ENCODE data around the gene UGT1A8.

The UGT1A8 gene

GRCh38 chr2:233799087-233799665 is 181.7 kb downstream of the UGT1A8 start:
- no peak for DNase-seq (ENCODE audit: extremely low read depth, insufficient read length)
- no peaks in the 10 kb centered on the region for H3K36me3 ChIP-seq (ENCODE audit: control insufficient read depth, insufficient read depth, low read length)
- TF ChIP-seq CTCF (IDR thresholded peaks at IDR 0.05; ENCODE audit: insufficient read depth, low read length, poor library complexity, severe bottlenecking): no peak
- no peaks in the 10 kb centered on the region; the same call in 1 of the 2 replicates for H3K27me3 ChIP-seq (replicated peaks; ENCODE audit: control insufficient read depth, insufficient read depth, low read length)
- no peak overlapping the region for H3K4me3 ChIP-seq (replicated peaks; ENCODE audit: low read depth, low read length)

GRCh38 chr2:233799716-233800115 is 182.3 kb downstream of the UGT1A8 start:
- Histone ChIP-seq H3K27me3 (replicated peaks; ENCODE audit: control insufficient read depth, insufficient read depth, low read length) (no peaks in the 10 kb centered on the region; the same call in 1 of the 2 replicates), H3K4me3 (replicated peaks; ENCODE audit: low read depth, low read length) (no peak overlapping the region), H3K36me3 (ENCODE audit: control insufficient read depth, insufficient read depth, low read length) (no peaks in the 10 kb centered on the region)
- DNase-seq (ENCODE audit: extremely low read depth, insufficient read length): no peak
- no peak for TF ChIP-seq CTCF (IDR thresholded peaks at IDR 0.05; ENCODE audit: insufficient read depth, low read length, poor library complexity, severe bottlenecking)

- Histone ChIP-seq H3K36me3 (ENCODE audit: control insufficient read depth, insufficient read depth, low read length) (no peaks in the 10 kb centered on the region), H3K27me3 (replicated peaks; ENCODE audit: control insufficient read depth, insufficient read depth, low read length) (no peaks in the 10 kb centered on the region; the same call in 1 of the 2 replicates), H3K4me3 (replicated peaks; ENCODE audit: low read depth, low read length) (no peak overlapping the region)
- no peak for TF ChIP-seq CTCF (IDR thresholded peaks at IDR 0.05; ENCODE audit: insufficient read depth, low read length, poor library complexity, severe bottlenecking)
- no peak for DNase-seq (ENCODE audit: extremely low read depth, insufficient read length)
Observed at GRCh38 chr2:233800208-233800607, 182.8 kb downstream of the UGT1A8 start.

- H3K27me3 ChIP-seq (replicated peaks; ENCODE audit: control insufficient read depth, insufficient read depth, low read length): no peaks in the 10 kb centered on the region; the same call in 1 of the 2 replicates
- TF ChIP-seq CTCF (IDR thresholded peaks at IDR 0.05; ENCODE audit: insufficient read depth, low read length, poor library complexity, severe bottlenecking): no peak
- no peak overlapping the region for H3K4me3 ChIP-seq (replicated peaks; ENCODE audit: low read depth, low read length)
- H3K36me3 ChIP-seq (ENCODE audit: control insufficient read depth, insufficient read depth, low read length): no peaks in the 10 kb centered on the region
- DNase-seq (ENCODE audit: extremely low read depth, insufficient read length): no peak
Observed at GRCh38 chr2:233801357-233802131, 184.1 kb downstream of the UGT1A8 start.

GRCh38 chr2:233802132-233802815 is 184.8 kb downstream of the UGT1A8 start:
- Histone ChIP-seq H3K36me3 (ENCODE audit: control insufficient read depth, insufficient read depth, low read length) (no peaks in the 10 kb centered on the region), H3K27me3 (replicated peaks; ENCODE audit: control insufficient read depth, insufficient read depth, low read length) (no peaks in the 10 kb centered on the region; the same call in 1 of the 2 replicates), H3K4me3 (replicated peaks; ENCODE audit: low read depth, low read length) (no peak overlapping the region)
- no peak for TF ChIP-seq CTCF (IDR thresholded peaks at IDR 0.05; ENCODE audit: insufficient read depth, low read length, poor library complexity, severe bottlenecking)
- DNase-seq (ENCODE audit: extremely low read depth, insufficient read length): no peak

Data from GM06990 (cell line).